Adrenal gland (tissue), 12 donors: Measurements from ENCODE around the gene ANKRD53. TPM values are rescaled to one million over a fixed set of nuclear protein-coding genes. Genes with fewer than 3 reads are reported as not detected.

Experiments used
- DNase-seq, 7 donors: peaks; one replicate each; pipeline ENCODE4 v3.0.0-alpha.2; 2019 to 2020
- H3K27ac ChIP-seq, 5 donors: fragments of 200-600 bp; sonication (generic) in 4 of 5; 1 replicate in 3 of 5; 2 replicates in 2 of 5; pipeline versions ENCODE4 v1.5.1 to v1.8.0; 2016 to 2020; ENCODE audit warnings: mild to moderate bottlenecking in 1 of 5
- H3K27me3 ChIP-seq: fragments of 200-600 bp; 2 replicates; pipeline ENCODE4 v1.8.0; 2021
- H3K36me3 ChIP-seq, 2 donors: fragments of 200-600 bp; replicated peaks in 1 of 2; 1 replicate in 1 of 2; 2 replicates in 1 of 2; pipeline versions ENCODE4 v1.5.1 to v1.8.0; 2018 to 2022
- H3K4me1 ChIP-seq, 2 donors: fragments of 200-600 bp; replicated peaks in 1 of 2; 1 replicate in 1 of 2; 2 replicates in 1 of 2; pipeline versions ENCODE4 v1.5.1 to v1.8.0; 2018 to 2021
- H3K4me3 ChIP-seq, 4 donors: fragments of 200-600 bp; sonication (generic) in 3 of 4; one replicate each; pipeline ENCODE4 v1.5.1; 2016 to 2018
- H3K9me3 ChIP-seq, 3 donors: fragments of 200-600 bp; sonication (generic) in 1 of 3; replicated peaks in 1 of 3; 1 replicate in 2 of 3; 2 replicates in 1 of 3; pipeline versions ENCODE4 v1.5.1 to v1.8.0; 2016 to 2021
- CTCF ChIP-seq, 6 experiments: fragments of 450-650 bp in 4 of 6; fragments of 200-600 bp in 2 of 6; sonication (generic) in 1 of 6; IDR thresholded peaks; 1 replicate in 5 of 6; 2 replicates in 1 of 6; pipeline versions ENCODE4 v1.5.1 to v1.8.0; 2016 to 2021; ENCODE audit warnings: antibody characterized with exemption in 6 of 6, mild to moderate bottlenecking in 2 of 6, moderate library complexity in 1 of 6
- POLR2A ChIP-seq, 2 donors: fragments of 450-650 bp; IDR thresholded peaks; one replicate each; pipeline ENCODE4 v1.6.1; 2017; ENCODE audit warnings: antibody characterized with exemption in 2 of 2, mild to moderate bottlenecking in 2 of 2, moderate library complexity in 1 of 2
- WGBS, 4 donors: extraction: QIAGEN DNeasy Blood & Tissue Kit in 2 of 4; methylation state at CpG; one replicate each; pipeline versions ENCODE4 v1.1.5 to v1.1.7; 2013 to 2017; 5-methylcytosine and 5-hydroxymethylcytosine counted together
- intact Hi-C, 2 donors: fragments of 100-400 bp; cut with DNase I; formaldehyde crosslinking; loops; one replicate each; pipeline versions ENCODE4 v1.14.1 to v1.15.0; 2022 to 2023
- polyA plus RNA-seq, 3 donors: library from polyadenylated mRNA; stranded (reverse); fragments of 200-250 nt in 2 of 3; fragments of 350-450 nt in 1 of 3; fragmentation: Illumina TruSeq in 1 of 3; extraction: RNeasy Lipid Tissue Mini Kit (QIAGEN cat#74804) in 1 of 3; gene quantifications; one replicate each; pipeline ENCODE4 v1.2.3, GENCODE V29; 2013 to 2014
- total RNA-seq, 9 donors: library from RNA; depleted of rRNA in 4 of 9; stranded (reverse); fragments of >200 nt in 4 of 9; fragments of 120-200 nt in 1 of 9; fragmentation: NEBNext Ultra II Directional in 1 of 9; extraction: Animal tissue kit (Norgen Biotek cat#: 25700) in 1 of 9; gene quantifications; one replicate each; pipeline versions ENCODE4 v1.1.0 to v1.2.4, GENCODE V29; 2013 to 2023
- donor health status: healthy with polysubstance abuse.
- donor health status: Bipolar disorder and iron deficiency.
- donor health status: DM: yes; HTN: yes; CAD: no.
- donor health status: DM: no; HTN: no; CAD: no.
- donor health status: DM: no; HTN: no; CAD: no.
- donor health status: DM: yes; HTN: yes; CAD: no.

The ANKRD53 gene
- total and polyA plus RNA-seq, 12 donors = 0.61 to 5.1 (median 2.1) TPM; not detected in 1

GRCh38 chr2:70983506-70984227 lies 5.2 kb downstream of the ANKRD53 start:
- 83 to 87% (median 86%) methylated on average over 8 of the region's 8 CpGs for WGBS, 4 donors
- Histone ChIP-seq H3K9me3 (no peaks in the 10 kb centered on the region), H3K4me3 (no peak overlapping the region), H3K36me3 (peaks cover 0 to 21% of the 10 kb centered on the region in 2 donors), H3K27ac (no peak overlapping the region), H3K4me1 (peaks cover 0 to 5% of the 10 kb centered on the region in 2 donors), H3K27me3 (no peaks in the 10 kb centered on the region)
- peak in 3 of 7 donors; percentile 12 to 46 (median 13) for DNase-seq
- TF ChIP-seq POLR2A (IDR thresholded peaks at IDR 0.05) (no peak), CTCF (IDR thresholded peaks at IDR 0.05) (no peak)
- intact Hi-C loops = no loop called here

- DNase-seq = peak in 1 of 7 donors; percentile 8
- H3K36me3 ChIP-seq = peaks cover 0 to 27% of the 10 kb centered on the region in 2 donors
- H3K4me3 ChIP-seq = no peak overlapping the region
- 80 to 89% (median 82%) methylated on average over 3 of the region's 3 CpGs for WGBS, 4 donors
- TF ChIP-seq POLR2A (IDR thresholded peaks at IDR 0.05) (no peak), CTCF (IDR thresholded peaks at IDR 0.05) (no peak)
- peaks cover 0 to 5% of the 10 kb centered on the region in 2 donors for H3K4me1 ChIP-seq
- no peaks in the 10 kb centered on the region for H3K9me3 ChIP-seq
- H3K27me3 ChIP-seq = no peaks in the 10 kb centered on the region
- H3K27ac ChIP-seq = no peak overlapping the region
- intact Hi-C loops = no loop called here
Observed at GRCh38 chr2:70984228-70984575, 5.8 kb downstream of the ANKRD53 start.

GRCh38 chr2:70984576-70985282 lies 6.3 kb downstream of the ANKRD53 start:
- TF ChIP-seq CTCF (IDR thresholded peaks at IDR 0.05) (peak; percentile 64 to 83 (median 72)), POLR2A (IDR thresholded peaks at IDR 0.05) (no peak)
- Histone ChIP-seq H3K9me3 (no peaks in the 10 kb centered on the region), H3K4me1 (peaks cover 0 to 5% of the 10 kb centered on the region in 2 donors), H3K27me3 (no peaks in the 10 kb centered on the region), H3K4me3 (no peak overlapping the region), H3K27ac (no peak overlapping the region), H3K36me3 (peaks cover 0 to 31% of the 10 kb centered on the region in 2 donors)
- WGBS, 4 donors = 19 to 74% (median 27%) methylated on average over 4 to 32 of the region's 32 CpGs
- peak; percentile 56 to 83 (median 70) for DNase-seq
- intact Hi-C loops = no loop called here

GRCh38 chr2:70985283-70985688 lies 6.9 kb downstream of the ANKRD53 start:
- Histone ChIP-seq H3K4me3 (no peak overlapping the region), H3K36me3 (peaks cover 0 to 36% of the 10 kb centered on the region in 2 donors), H3K27ac (no peak overlapping the region), H3K9me3 (no peaks in the 10 kb centered on the region), H3K4me1 (peaks cover 0 to 5% of the 10 kb centered on the region in 2 donors), H3K27me3 (no peaks in the 10 kb centered on the region)
- TF ChIP-seq POLR2A (IDR thresholded peaks at IDR 0.05) = no peak
- TF ChIP-seq CTCF (IDR thresholded peaks at IDR 0.05) = no peak
- intact Hi-C loops = no loop called here
- WGBS, 4 donors = 49 to 60% (median 55%) methylated on average over 3 to 5 of the region's 5 CpGs
- DNase-seq = peak in 1 of 7 donors; percentile 11
